ENCODE measurements around the gene TCF4. TPM values are rescaled to one million over a fixed set of nuclear protein-coding genes. Genes with fewer than 3 reads are reported as not detected.

Gene TCF4
- total RNA-seq, 1 experiment from 2014 or later = 0.42 TPM

DNA sequence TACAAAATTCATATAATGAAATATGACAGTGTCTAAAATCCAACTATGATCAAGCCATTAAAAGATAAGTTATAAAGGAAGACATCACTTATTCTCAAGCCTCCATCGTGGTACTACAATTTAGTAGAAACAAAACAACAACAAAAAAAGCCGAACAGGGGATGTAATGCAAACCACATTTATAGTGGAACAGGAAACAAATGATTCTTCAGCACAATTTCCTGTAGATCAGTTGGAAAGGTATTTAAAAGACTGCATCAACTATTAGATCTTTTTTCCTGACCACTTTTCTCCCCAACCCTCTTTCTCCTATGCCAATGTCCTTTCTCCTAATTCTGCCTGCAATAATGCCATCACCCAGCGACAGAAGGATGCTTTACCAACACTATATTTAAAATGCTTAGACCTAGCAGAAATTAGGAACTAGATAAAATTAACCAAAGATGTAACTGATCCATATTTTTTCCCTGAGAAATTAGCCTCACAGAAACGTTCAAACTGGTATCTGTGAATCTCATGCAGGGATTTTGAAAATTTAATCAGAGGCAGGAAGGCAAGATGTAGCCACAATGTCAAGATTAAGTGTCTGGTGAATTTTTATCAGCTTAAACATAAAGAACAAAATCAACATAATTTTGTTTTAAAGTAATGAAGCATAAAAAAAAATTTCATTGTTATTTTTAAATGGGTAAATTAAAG lies 271.4 kb downstream of the TCF4 start:
- no peaks in the 10 kb centered on the region for H4K20me1 ChIP-seq (ENCODE audit: insufficient read depth)
- no TSS peak for BruUV-seq (replicated peaks)
- ChIA-PET CTCF (no interaction called here), POLR2A (no interaction called here), RAD21 (ENCODE audit: low non-redundant PET in 1 of 2, low total read pairs in 2 of 2, uncharacterized antibody in 2 of 2, unreplicated experiment in 2 of 2) (no interaction called here)
- no peak overlapping the region for H3K4me3 ChIP-seq (replicated peaks in 1 of 2; ENCODE audit: low read depth in 1 of 2, low read length in 2 of 2)
- no peak overlapping the region for H3K27ac ChIP-seq (ENCODE audit: low read depth, low read length)
- TF ChIP-seq, protein P1, sequence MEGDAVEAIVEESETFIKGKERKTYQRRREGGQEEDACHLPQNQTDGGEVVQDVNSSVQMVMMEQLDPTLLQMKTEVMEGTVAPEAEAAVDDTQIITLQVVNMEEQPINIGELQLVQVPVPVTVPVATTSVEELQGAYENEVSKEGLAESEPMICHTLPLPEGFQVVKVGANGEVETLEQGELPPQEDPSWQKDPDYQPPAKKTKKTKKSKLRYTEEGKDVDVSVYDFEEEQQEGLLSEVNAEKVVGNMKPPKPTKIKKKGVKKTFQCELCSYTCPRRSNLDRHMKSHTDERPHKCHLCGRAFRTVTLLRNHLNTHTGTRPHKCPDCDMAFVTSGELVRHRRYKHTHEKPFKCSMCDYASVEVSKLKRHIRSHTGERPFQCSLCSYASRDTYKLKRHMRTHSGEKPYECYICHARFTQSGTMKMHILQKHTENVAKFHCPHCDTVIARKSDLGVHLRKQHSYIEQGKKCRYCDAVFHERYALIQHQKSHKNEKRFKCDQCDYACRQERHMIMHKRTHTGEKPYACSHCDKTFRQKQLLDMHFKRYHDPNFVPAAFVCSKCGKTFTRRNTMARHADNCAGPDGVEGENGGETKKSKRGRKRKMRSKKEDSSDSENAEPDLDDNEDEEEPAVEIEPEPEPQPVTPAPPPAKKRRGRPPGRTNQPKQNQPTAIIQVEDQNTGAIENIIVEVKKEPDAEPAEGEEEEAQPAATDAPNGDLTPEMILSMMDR (IDR thresholded peaks at IDR 0.05 in 2 of 3, conservative IDR thresholded peaks at IDR 0.05 in 1 of 3; ENCODE audit: borderline replicate concordance in 1 of 3, insufficient read depth in 1 of 3, low read depth in 2 of 3, low read length in 2 of 3) = no peak
- TF ChIP-seq CBX3 (IDR thresholded peaks at IDR 0.05; ENCODE audit: low read depth) (no peak), SIN3A (IDR thresholded peaks at IDR 0.05; ENCODE audit: low read depth) (no peak), SP1 (IDR thresholded peaks at IDR 0.05; ENCODE audit: low read depth) (no peak), JUND (IDR thresholded peaks at IDR 0.05) (no peak), POLR2A (IDR thresholded peaks at IDR 0.05; ENCODE audit: borderline replicate concordance, extremely low read depth, insufficient read depth, insufficient read length) (no peak), ZNF274 (IDR thresholded peaks at IDR 0.05; ENCODE audit: low read depth, low read length) (no peak), EZH2 (IDR thresholded peaks at IDR 0.05) (no peak), FOSL1 (IDR thresholded peaks at IDR 0.05; ENCODE audit: low read depth) (no peak), ELF1 (IDR thresholded peaks at IDR 0.05; ENCODE audit: borderline replicate concordance, low read depth) (no peak), TCF7L2 (IDR thresholded peaks at IDR 0.05; ENCODE audit: borderline replicate concordance, extremely low read depth, insufficient read depth, insufficient read length) (no peak), ZFX (IDR thresholded peaks at IDR 0.05) (no peak), RAD21 (IDR thresholded peaks at IDR 0.05; ENCODE audit: low read depth) (no peak), CEBPB (IDR thresholded peaks at IDR 0.05; ENCODE audit: low read depth) (no peak), EZH2phosphoT487 (IDR thresholded peaks at IDR 0.05; ENCODE audit: borderline replicate concordance) (no peak)
- TF ChIP-seq, protein P2, sequence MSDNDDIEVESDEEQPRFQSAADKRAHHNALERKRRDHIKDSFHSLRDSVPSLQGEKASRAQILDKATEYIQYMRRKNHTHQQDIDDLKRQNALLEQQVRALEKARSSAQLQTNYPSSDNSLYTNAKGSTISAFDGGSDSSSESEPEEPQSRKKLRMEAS (IDR thresholded peaks at IDR 0.05) = no peak
- TF ChIP-seq, protein P3, sequence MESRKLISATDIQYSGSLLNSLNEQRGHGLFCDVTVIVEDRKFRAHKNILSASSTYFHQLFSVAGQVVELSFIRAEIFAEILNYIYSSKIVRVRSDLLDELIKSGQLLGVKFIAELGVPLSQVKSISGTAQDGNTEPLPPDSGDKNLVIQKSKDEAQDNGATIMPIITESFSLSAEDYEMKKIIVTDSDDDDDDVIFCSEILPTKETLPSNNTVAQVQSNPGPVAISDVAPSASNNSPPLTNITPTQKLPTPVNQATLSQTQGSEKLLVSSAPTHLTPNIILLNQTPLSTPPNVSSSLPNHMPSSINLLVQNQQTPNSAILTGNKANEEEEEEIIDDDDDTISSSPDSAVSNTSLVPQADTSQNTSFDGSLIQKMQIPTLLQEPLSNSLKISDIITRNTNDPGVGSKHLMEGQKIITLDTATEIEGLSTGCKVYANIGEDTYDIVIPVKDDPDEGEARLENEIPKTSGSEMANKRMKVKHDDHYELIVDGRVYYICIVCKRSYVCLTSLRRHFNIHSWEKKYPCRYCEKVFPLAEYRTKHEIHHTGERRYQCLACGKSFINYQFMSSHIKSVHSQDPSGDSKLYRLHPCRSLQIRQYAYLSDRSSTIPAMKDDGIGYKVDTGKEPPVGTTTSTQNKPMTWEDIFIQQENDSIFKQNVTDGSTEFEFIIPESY (IDR thresholded peaks at IDR 0.05; ENCODE audit: extremely low read depth, insufficient replicate concordance, low read length) = no peak
- TF ChIP-seq, protein P4, sequence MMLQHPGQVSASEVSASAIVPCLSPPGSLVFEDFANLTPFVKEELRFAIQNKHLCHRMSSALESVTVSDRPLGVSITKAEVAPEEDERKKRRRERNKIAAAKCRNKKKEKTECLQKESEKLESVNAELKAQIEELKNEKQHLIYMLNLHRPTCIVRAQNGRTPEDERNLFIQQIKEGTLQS (IDR thresholded peaks at IDR 0.05) = no peak
- TF ChIP-seq, protein P5, sequence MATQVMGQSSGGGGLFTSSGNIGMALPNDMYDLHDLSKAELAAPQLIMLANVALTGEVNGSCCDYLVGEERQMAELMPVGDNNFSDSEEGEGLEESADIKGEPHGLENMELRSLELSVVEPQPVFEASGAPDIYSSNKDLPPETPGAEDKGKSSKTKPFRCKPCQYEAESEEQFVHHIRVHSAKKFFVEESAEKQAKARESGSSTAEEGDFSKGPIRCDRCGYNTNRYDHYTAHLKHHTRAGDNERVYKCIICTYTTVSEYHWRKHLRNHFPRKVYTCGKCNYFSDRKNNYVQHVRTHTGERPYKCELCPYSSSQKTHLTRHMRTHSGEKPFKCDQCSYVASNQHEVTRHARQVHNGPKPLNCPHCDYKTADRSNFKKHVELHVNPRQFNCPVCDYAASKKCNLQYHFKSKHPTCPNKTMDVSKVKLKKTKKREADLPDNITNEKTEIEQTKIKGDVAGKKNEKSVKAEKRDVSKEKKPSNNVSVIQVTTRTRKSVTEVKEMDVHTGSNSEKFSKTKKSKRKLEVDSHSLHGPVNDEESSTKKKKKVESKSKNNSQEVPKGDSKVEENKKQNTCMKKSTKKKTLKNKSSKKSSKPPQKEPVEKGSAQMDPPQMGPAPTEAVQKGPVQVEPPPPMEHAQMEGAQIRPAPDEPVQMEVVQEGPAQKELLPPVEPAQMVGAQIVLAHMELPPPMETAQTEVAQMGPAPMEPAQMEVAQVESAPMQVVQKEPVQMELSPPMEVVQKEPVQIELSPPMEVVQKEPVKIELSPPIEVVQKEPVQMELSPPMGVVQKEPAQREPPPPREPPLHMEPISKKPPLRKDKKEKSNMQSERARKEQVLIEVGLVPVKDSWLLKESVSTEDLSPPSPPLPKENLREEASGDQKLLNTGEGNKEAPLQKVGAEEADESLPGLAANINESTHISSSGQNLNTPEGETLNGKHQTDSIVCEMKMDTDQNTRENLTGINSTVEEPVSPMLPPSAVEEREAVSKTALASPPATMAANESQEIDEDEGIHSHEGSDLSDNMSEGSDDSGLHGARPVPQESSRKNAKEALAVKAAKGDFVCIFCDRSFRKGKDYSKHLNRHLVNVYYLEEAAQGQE (IDR thresholded peaks at IDR 0.05; ENCODE audit: low read depth) = no peak
- intact Hi-C loops (cut with micrococcal nuclease) = no loop called here
- no peaks in the 10 kb centered on the region for H3K36me3 ChIP-seq (ENCODE audit: control insufficient read depth in 1 of 2, insufficient read depth in 2 of 2, low read length in 2 of 2)
- no peaks in the 10 kb centered on the region for H3K9me3 ChIP-seq (ENCODE audit: control insufficient read depth in 1 of 2, insufficient read depth in 1 of 2, low read depth in 1 of 2, low read length in 2 of 2)
- H3K4me2 ChIP-seq (ENCODE audit: low read length) = no peak overlapping the region
- no peaks in the 10 kb centered on the region for H3K4me1 ChIP-seq (ENCODE audit: control insufficient read depth in 1 of 2, insufficient read depth in 2 of 2, low read length in 2 of 2)
- H3K27me3 ChIP-seq (ENCODE audit: insufficient read depth, low read length) = no peaks in the 10 kb centered on the region
- H3K9me2 ChIP-seq (ENCODE audit: insufficient read depth) = no peaks in the 10 kb centered on the region
- no peaks in the 10 kb centered on the region for H3K79me2 ChIP-seq (ENCODE audit: insufficient read depth, low read length)
- no peak for ATAC-seq
- H2AFZ ChIP-seq (ENCODE audit: low read depth, low read length, poor library complexity, severe bottlenecking) = no peak overlapping the region
- no peak overlapping the region for H3K9ac ChIP-seq (ENCODE audit: low read length)
- no peak for DNase-seq (ENCODE audit: low read depth, low spot score)
